HCT116 (cell line): ENCODE data around the gene CKS2. TPM values are rescaled to one million over a fixed set of nuclear protein-coding genes. Genes with fewer than 3 reads are reported as not detected.

Experiments used
- ATAC-seq: fragments of 200-7000 bp; cut with Tn5 transposase; 2 replicates; pipeline ENCODE4 v1.9.1; 2020; ENCODE audit warnings: mild to moderate bottlenecking, moderate library complexity
- BruUV-seq: library from RNA; stranded (reverse); fragments of 400-500 nt; replicated peaks from 2 replicates; lab custom pipeline; 2021; lab: Mats Ljungman, UMichigan
- CTCF ChIA-PET: fragments of 300-600 bp; sonication (Branson Sonifier 250); formaldehyde crosslinking; loops from one replicate; lab custom pipeline; 2021; ENCODE audit warnings: antibody characterized with exemption; lab: Charles Lee
- POLR2A ChIA-PET: fragments of 300-600, 350-600 bp; sonication (Branson Sonifier 250); formaldehyde crosslinking; loops from one replicate; lab custom pipeline; 2021; ENCODE audit warnings: antibody characterized with exemption; lab: Charles Lee
- RAD21 ChIA-PET, 2 experiments: fragments of 300-600 bp; sonication (Branson Sonifier 250); formaldehyde crosslinking; loops; one replicate each; lab custom pipeline; 2023; ENCODE audit warnings: low total read pairs in 2 of 2; ENCODE audit not compliant: uncharacterized antibody in 2 of 2, unreplicated experiment in 2 of 2, low non-redundant PET in 1 of 2; lab: Charles Lee
- DNase-seq: peaks from one replicate; pipeline ENCODE4 v3.0.0-alpha.2; 2010; ENCODE audit warnings: low read depth, low spot score
- H2AFZ ChIP-seq: fragments of 200-600 bp; shearing (Covaris generic), sonication (generic); 2 replicates; pipeline ENCODE4 v1.6.1; 2017; ENCODE audit warnings: low read depth, mixed run types, mixed read lengths, antibody characterized with exemption, low read length; ENCODE audit not compliant: poor library complexity, severe bottlenecking
- H3K27ac ChIP-seq: 2 replicates; pipeline ENCODE4 v1.5.1; 2012; ENCODE audit warnings: low read depth, low read length
- H3K27me3 ChIP-seq: fragments of 200-600 bp; sonication (generic); 2 replicates; pipeline ENCODE4 v1.6.1; 2016; ENCODE audit warnings: mixed run types, low read length, mixed read lengths; ENCODE audit not compliant: insufficient read depth
- H3K36me3 ChIP-seq, 2 experiments: fragments of 200-500 bp in 1 of 2; fragments of 200-600 bp in 1 of 2; sonication (Bioruptor generic) in 1 of 2; sonication (generic) in 1 of 2; 2 replicates each; pipeline versions ENCODE4 v1.5.1 to v1.6.1; 2014 to 2016; ENCODE audit warnings: low read length in 2 of 2, inconsistent platforms in 1 of 2, mixed read lengths in 1 of 2, mixed run types in 1 of 2; ENCODE audit not compliant: insufficient read depth in 2 of 2, control insufficient read depth in 1 of 2
- H3K4me1 ChIP-seq, 2 experiments: fragments of 200-600 bp in 1 of 2; sonication (generic) in 1 of 2; 2 replicates each; pipeline versions ENCODE4 v1.5.1 to v1.6.1; 2012 to 2017; ENCODE audit warnings: low read length in 2 of 2, inconsistent platforms in 1 of 2, mild to moderate bottlenecking in 1 of 2, mixed read lengths in 1 of 2, mixed run types in 1 of 2, moderate library complexity in 1 of 2; ENCODE audit not compliant: insufficient read depth in 2 of 2, control insufficient read depth in 1 of 2
- H3K4me2 ChIP-seq: fragments of 200-600 bp; sonication (generic); 2 replicates; pipeline ENCODE4 v1.6.1; 2017; ENCODE audit warnings: mixed run types, low read length, mixed read lengths
- H3K4me3 ChIP-seq, 2 experiments: fragments of 200-600 bp in 1 of 2; sonication (generic) in 1 of 2; replicated peaks in 1 of 2; 2 replicates each; pipeline ENCODE4 v1.5.1; 2011 to 2016; ENCODE audit warnings: low read length in 2 of 2, control low read depth in 1 of 2, low read depth in 1 of 2, mild to moderate bottlenecking in 1 of 2, mixed read lengths in 1 of 2, mixed run types in 1 of 2
- H3K79me2 ChIP-seq: fragments of 200-600 bp; sonication (generic); 2 replicates; pipeline ENCODE4 v1.6.1; 2017; ENCODE audit warnings: mild to moderate bottlenecking, mixed run types, low read length, moderate library complexity, mixed read lengths; ENCODE audit not compliant: insufficient read depth
- H3K9ac ChIP-seq: fragments of 200-600 bp; sonication (generic); 2 replicates; pipeline ENCODE4 v1.6.1; 2016; ENCODE audit warnings: low read length, mixed read lengths
- H3K9me2 ChIP-seq: fragments of 200-600 bp; sonication (generic), shearing (Covaris generic); 2 replicates; pipeline ENCODE4 v1.6.1; 2017; ENCODE audit warnings: mixed run types, mild to moderate bottlenecking, moderate library complexity; ENCODE audit not compliant: insufficient read depth
- H3K9me3 ChIP-seq, 2 experiments: fragments of 200-500 bp in 1 of 2; fragments of 200-600 bp in 1 of 2; sonication (Bioruptor generic) in 1 of 2; sonication (generic) in 1 of 2; 2 replicates each; pipeline ENCODE4 v1.6.1; 2014 to 2017; ENCODE audit warnings: low read length in 2 of 2, mixed read lengths in 2 of 2, inconsistent platforms in 1 of 2, low read depth in 1 of 2, mild to moderate bottlenecking in 1 of 2, mixed run types in 1 of 2, moderate library complexity in 1 of 2; ENCODE audit not compliant: control insufficient read depth in 1 of 2, insufficient read depth in 1 of 2
- H4K20me1 ChIP-seq: fragments of 200-600 bp; sonication (generic), shearing (Covaris generic); 2 replicates; pipeline ENCODE4 v1.6.1; 2017; ENCODE audit warnings: mixed run types, mild to moderate bottlenecking, moderate library complexity; ENCODE audit not compliant: insufficient read depth
- ATF3 ChIP-seq: IDR thresholded peaks from 2 replicates; pipeline ENCODE4 v1.6.1; 2012
- CEBPB ChIP-seq: IDR thresholded peaks from 2 replicates; pipeline ENCODE4 v1.6.1; 2012; ENCODE audit warnings: low read depth
- EGR1 ChIP-seq: IDR thresholded peaks from 2 replicates; pipeline ENCODE4 v1.6.1; 2012; ENCODE audit warnings: low read depth
- EZH2 ChIP-seq: fragments of 200-600 bp; sonication (generic); IDR thresholded peaks from 2 replicates; pipeline ENCODE4 v1.6.1; 2017; ENCODE audit warnings: antibody characterized with exemption, mixed run types
- EZH2phosphoT487 ChIP-seq: fragments of 200-600 bp; IDR thresholded peaks from 2 replicates; pipeline ENCODE4 v1.6.1; 2018; ENCODE audit warnings: antibody characterized with exemption, borderline replicate concordance
- FOSL1 ChIP-seq: IDR thresholded peaks from 2 replicates; pipeline ENCODE4 v1.6.1; 2012; ENCODE audit warnings: low read depth
- JUND ChIP-seq: IDR thresholded peaks from 2 replicates; pipeline ENCODE4 v1.6.1; 2012
- POLR2A ChIP-seq: IDR thresholded peaks from 2 replicates; pipeline ENCODE4 v1.7.0; 2011; ENCODE audit warnings: borderline replicate concordance; ENCODE audit not compliant: insufficient read depth, insufficient read length; ENCODE audit errors: extremely low read depth
- POLR2AphosphoS5 ChIP-seq: IDR thresholded peaks from 2 replicates; pipeline ENCODE4 v1.6.1; 2011; ENCODE audit warnings: mild to moderate bottlenecking, low read depth, low read length, moderate library complexity
- SIN3A ChIP-seq: IDR thresholded peaks from 2 replicates; pipeline ENCODE4 v1.6.1; 2012; ENCODE audit warnings: low read depth
- SP1 ChIP-seq: IDR thresholded peaks from 2 replicates; pipeline ENCODE4 v1.6.1; 2012; ENCODE audit warnings: low read depth
- SRF ChIP-seq: IDR thresholded peaks from 2 replicates; pipeline ENCODE4 v1.6.1; 2012; ENCODE audit warnings: low read depth
- ZBTB33 ChIP-seq: IDR thresholded peaks from 2 replicates; pipeline ENCODE4 v1.6.1; 2011; ENCODE audit warnings: mild to moderate bottlenecking, low read length, moderate library complexity; ENCODE audit not compliant: insufficient replicate concordance; ENCODE audit errors: extremely low read depth
- ZNF274 ChIP-seq: fragments of 200-500 bp; sonication (Bioruptor generic); IDR thresholded peaks from 2 replicates; pipeline ENCODE4 v1.6.1; 2014; ENCODE audit warnings: mild to moderate bottlenecking, low read depth, low read length, inconsistent platforms
- intact Hi-C: fragments of 100-400 bp; cut with micrococcal nuclease; formaldehyde crosslinking; loops from 2 replicates; pipeline ENCODE4 v1.10.0; 2022
- total RNA-seq: library from RNA; stranded (reverse); gene quantifications from one replicate; pipeline ENCODE4 v1.2.1, GENCODE V29; 2021; ENCODE audit not compliant: unreplicated experiment
- TF ChIP-seq, protein P1 (sequence below): IDR thresholded peaks from 2 replicates; pipeline ENCODE4 v1.6.1; 2012; ENCODE audit warnings: low read depth

Gene CKS2
- total RNA-seq, 1 experiment from 2014 or later: 242 TPM

GRCh38 chr9:89349607-89350006 lies 38.6 kb downstream of the CKS2 start:
- Histone ChIP-seq H3K9ac (no peak overlapping the region), H4K20me1 (no peaks in the 10 kb centered on the region), H3K79me2 (no peaks in the 10 kb centered on the region), H3K4me3 (no peak overlapping the region), H3K9me3 (no peaks in the 10 kb centered on the region), H3K4me1 (no peaks in the 10 kb centered on the region), H3K9me2 (no peaks in the 10 kb centered on the region), H3K27ac (no peak overlapping the region), H3K27me3 (no peaks in the 10 kb centered on the region), H2AFZ (no peak overlapping the region), H3K4me2 (no peak overlapping the region), H3K36me3 (peaks cover 30 to 33% of the 10 kb centered on the region in 2 experiments)
- RAD21 ChIA-PET: no interaction called here
- ATAC-seq: no peak
- POLR2A ChIA-PET: no interaction called here
- intact Hi-C loops: no loop called here
- CTCF ChIA-PET: no interaction called here
- TF ChIP-seq POLR2A: no peak
- TF ChIP-seq ZBTB33: no peak
- TF ChIP-seq EZH2: no peak
- no peak for TF ChIP-seq CEBPB
- no peak for TF ChIP-seq SIN3A
- TF ChIP-seq FOSL1: no peak
- no peak for TF ChIP-seq ATF3
- TF ChIP-seq SRF: no peak
- no peak for TF ChIP-seq POLR2AphosphoS5
- TF ChIP-seq EGR1: no peak
- TF ChIP-seq EZH2phosphoT487: no peak
- no peak for TF ChIP-seq SP1
- TF ChIP-seq, protein P1, sequence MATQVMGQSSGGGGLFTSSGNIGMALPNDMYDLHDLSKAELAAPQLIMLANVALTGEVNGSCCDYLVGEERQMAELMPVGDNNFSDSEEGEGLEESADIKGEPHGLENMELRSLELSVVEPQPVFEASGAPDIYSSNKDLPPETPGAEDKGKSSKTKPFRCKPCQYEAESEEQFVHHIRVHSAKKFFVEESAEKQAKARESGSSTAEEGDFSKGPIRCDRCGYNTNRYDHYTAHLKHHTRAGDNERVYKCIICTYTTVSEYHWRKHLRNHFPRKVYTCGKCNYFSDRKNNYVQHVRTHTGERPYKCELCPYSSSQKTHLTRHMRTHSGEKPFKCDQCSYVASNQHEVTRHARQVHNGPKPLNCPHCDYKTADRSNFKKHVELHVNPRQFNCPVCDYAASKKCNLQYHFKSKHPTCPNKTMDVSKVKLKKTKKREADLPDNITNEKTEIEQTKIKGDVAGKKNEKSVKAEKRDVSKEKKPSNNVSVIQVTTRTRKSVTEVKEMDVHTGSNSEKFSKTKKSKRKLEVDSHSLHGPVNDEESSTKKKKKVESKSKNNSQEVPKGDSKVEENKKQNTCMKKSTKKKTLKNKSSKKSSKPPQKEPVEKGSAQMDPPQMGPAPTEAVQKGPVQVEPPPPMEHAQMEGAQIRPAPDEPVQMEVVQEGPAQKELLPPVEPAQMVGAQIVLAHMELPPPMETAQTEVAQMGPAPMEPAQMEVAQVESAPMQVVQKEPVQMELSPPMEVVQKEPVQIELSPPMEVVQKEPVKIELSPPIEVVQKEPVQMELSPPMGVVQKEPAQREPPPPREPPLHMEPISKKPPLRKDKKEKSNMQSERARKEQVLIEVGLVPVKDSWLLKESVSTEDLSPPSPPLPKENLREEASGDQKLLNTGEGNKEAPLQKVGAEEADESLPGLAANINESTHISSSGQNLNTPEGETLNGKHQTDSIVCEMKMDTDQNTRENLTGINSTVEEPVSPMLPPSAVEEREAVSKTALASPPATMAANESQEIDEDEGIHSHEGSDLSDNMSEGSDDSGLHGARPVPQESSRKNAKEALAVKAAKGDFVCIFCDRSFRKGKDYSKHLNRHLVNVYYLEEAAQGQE: no peak
- no peak for TF ChIP-seq ZNF274
- no peak for TF ChIP-seq JUND
- BruUV-seq: no TSS peak
- no peak for DNase-seq
